GM18502 (cell line): ENCODE results near the gene HSD11B1.

ENCODE experiments used
- ATAC-seq: cut with Tn5 transposase; IDR thresholded peaks from one replicate; pipeline ENCODE4 v1.9.1; 2021; ENCODE audit warnings: mild to moderate bottlenecking; ENCODE audit not compliant: unreplicated experiment, poor library complexity

The HSD11B1 gene

DNA sequence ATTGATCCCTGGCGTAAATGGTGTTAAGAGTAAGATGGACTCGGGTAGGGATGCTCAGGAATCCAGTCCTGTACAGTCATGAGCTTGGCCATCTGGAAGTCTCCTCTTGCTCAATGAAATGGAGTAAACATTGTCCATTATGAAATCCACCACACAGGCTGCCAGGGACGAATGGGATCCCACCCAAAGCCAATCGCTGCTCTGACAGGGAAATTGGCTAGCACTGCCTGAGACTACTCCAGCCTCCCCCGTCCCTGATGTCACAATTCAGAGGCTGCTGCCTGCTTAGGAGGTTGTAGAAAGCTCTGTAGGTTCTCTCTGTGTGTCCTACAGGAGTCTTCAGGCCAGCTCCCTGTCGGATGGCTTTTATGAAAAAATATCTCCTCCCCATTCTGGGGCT lies at the start of gene HSD11B1:
Gene HSD11B1 (plus strand): TSS at position 263 of the 400 bp plus-strand sequence. CDS start 97 bp downstream, at position 360.
- no peak for ATAC-seq

DNA sequence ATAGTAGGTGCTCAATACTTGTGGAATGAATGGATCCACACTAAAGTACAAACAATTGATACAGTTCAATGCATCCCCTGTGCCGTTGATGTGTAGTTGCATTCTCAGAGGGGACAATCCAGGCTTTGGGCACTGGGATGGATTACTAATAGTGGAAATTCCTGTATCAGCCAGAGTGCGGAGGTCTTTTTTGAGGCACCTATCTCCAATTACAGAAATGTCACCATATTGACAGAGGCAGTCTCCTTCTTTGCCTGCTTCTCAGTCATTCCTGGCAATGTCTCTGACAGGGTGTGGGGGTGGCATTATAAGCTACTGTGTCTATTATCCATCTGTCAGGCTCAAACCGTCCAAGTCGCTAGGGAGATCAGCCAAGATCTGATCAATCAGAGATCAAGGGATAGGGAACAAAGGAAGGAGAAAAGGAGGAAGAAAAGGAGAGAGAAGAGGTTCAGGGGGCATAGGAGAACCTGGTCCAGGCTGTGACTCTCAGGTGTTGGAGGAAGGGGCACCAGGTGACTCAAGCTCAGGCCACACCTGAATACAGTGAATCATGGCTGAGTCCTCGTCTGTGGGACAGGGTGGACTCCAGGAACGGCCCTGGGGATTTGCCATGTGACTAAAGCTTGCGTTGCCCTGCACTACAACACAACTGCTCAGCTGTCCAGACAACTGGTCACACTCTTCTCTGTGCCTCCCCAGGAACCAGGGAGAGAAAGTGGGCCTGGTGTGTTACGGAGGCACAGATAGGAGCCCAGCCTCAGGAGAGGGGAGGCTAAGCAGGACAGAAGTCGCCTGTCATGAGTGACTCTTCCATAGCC lies 49.0 kb upstream of the HSD11B1 start:
- no peak for ATAC-seq

DNA sequence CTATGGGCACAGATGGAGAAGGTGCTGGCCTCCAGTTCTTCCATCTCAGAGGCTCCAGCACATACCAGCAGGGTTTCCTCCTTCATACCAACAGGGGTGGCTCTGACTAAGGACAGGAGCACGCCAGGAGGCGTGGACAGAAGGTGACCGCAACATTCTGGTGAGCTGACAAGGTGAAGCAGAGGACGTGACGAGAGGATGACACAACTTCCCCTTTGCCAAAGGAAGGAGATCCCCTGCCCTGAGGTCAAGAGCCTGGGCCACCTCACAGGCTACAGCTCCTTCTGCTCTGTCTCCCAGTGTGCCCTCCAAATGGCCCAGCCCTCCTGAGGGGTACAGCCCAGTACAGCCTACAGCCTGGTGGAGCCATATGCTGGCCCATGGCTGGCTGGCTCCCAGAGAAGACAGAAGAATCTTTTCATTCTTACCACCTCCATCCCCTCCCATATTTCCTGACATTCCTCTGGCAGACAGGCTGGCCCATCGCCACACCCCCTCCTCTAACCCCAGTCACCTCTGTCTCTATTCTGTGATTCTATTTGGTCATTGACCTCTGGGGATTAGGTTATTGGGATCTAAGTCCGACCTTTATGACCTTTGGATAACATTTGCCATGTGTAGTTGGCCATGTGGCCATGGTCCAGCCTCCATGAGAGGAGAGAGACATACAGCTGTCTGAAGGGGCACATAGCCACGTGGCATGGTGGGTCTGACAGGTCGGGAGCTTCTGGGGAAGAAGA lies 47.3 kb upstream of the HSD11B1 start:
- ATAC-seq: no peak

DNA sequence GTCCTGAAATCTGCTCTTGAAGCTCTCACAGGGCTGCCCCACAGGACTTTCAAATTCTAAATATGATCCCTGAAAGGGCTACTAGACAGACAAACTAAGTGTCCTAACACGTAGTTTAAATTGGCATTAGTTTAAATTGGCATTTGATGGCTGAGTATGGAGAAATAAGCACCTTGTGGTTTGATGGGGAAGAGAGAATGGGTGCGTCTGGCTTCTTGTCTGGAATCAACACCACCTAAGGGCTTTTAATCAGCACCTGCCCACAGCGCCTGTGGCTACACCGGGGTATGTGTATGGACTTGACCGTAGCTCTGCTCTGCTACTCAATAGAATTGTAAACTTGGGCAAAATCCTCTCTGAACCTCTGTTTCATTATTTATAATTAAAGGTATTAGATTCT lies 46.7 kb upstream of the HSD11B1 start:
- ATAC-seq: no peak

DNA sequence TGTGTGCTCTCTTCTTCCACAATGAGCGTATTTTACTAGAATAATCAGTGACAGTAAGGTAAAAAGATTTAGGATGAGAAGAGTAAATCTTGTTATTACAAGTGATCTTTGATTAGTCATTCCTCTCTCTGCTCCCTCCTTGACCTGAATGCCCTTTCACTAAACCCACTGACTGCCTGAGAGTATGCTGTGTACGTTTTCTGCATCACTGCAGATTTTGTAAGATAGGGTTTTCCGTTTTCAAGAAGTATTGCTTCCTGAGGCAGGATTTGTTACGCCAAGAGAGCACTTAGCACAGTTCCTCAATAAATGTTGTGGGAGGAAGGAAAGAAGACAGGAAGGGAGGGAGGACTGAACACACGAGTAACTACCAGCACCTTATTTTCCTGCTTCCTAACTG lies 44.7 kb upstream of the HSD11B1 start:
- ATAC-seq: peak; percentile 90

DNA sequence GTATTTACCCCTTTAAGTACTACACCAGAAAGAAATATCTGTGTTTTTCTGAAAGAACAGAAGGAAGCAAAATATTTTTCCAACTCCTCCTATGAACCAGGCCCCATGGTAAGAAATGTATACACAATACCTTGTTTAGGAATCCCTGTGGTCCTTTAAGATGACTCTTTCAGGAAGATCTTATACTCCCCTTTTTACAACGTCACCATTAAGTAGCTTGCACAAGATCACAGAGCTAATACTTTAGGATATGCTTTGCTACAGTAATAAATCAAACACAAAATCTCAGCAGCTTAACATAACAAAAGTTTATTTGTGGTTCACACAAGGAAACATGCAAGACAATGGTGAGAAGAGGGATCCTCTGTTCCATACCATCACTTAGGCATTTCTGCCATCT lies 43.6 kb upstream of the HSD11B1 start:
- no peak for ATAC-seq

DNA sequence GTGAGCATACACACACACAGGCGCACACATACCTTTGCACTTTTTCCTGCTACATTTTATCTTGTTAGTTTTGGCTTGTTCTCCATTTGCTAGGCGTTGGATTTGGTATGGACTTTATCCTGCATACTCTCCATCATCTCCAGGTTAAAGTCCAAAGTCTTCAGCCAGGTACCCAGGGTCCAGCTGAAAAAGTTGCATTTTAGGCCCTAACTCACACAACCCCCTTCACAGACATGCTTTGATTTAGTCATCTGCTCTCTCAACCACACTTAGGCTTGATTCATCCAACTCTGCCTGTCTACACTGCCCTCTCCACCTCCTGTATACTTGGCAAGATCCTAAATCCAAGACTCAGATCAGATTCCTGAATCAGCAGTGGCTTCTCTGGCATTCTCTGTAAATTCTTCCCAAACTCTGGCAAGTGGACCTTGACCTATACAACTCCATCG lies 41.7 kb upstream of the HSD11B1 start:
- ATAC-seq: no peak

DNA sequence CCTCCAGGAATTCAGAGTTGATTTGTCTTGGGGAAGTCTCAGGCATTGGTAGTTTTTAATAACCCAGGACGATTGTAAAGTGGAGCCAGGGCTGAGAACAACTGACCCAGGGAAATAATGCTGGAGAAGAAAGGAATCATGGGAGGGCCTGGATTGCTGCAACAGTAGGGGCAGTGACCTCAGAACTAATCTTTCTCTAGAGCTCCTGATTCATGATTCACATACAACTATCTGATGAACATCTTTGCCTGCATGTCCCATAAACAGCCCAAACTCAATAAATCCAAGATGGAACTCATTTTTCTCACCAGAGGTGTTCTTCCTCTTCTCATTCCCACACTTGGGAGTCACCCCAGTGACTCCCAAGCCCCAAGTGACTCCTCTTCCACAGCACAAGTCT lies 37.5 kb upstream of the HSD11B1 start:
- no peak for ATAC-seq

DNA sequence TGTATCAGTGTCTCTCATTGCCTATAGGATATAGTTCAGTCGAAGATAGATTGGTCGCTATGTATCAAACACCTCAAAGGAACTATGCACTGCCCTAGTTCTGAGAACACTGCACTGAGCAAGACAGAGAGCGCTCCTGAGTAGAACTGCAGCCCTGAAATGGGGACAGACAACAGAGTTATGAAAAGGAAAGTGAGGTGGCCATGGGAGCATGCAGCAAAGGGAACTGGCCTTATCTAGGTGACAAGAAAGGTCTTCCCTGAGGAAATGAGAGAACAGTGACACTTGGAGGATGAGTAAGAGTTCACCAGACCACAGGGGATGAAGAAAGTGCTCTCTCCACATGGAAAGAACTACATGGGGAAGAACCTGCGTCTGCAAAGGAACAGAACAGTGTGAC lies 36.9 kb upstream of the HSD11B1 start:
- ATAC-seq: no peak

DNA sequence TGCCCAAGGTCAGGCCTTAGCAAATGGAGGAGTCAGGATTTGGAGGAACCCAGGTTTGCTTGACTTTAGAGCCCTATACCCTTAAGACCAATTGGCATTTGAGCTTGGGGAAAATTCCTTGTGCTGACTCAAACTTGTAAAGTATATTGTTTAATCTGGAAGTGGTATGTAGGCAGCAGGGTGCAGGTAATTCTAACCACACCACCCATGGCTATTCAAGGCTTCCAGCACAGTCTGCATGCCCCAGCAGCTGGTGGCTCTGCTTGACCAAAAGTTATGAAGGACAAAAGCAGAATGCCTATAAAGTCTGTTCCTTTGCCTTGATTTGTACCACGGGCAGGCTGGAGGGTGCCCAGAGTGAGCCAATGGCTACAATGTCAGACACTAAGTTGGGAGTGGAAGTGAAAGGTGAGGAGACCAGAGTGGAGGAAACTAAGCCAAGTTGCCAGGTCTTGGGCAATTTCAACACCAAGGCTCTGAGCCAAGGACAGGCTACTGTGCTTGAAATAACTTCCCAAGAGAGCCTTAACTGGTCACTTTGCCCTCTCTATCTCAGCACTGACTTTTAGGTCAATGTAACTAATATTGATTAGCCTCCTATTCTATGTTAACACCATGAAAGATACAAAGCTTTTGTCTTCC lies 34.1 kb upstream of the HSD11B1 start:
- no peak for ATAC-seq

DNA sequence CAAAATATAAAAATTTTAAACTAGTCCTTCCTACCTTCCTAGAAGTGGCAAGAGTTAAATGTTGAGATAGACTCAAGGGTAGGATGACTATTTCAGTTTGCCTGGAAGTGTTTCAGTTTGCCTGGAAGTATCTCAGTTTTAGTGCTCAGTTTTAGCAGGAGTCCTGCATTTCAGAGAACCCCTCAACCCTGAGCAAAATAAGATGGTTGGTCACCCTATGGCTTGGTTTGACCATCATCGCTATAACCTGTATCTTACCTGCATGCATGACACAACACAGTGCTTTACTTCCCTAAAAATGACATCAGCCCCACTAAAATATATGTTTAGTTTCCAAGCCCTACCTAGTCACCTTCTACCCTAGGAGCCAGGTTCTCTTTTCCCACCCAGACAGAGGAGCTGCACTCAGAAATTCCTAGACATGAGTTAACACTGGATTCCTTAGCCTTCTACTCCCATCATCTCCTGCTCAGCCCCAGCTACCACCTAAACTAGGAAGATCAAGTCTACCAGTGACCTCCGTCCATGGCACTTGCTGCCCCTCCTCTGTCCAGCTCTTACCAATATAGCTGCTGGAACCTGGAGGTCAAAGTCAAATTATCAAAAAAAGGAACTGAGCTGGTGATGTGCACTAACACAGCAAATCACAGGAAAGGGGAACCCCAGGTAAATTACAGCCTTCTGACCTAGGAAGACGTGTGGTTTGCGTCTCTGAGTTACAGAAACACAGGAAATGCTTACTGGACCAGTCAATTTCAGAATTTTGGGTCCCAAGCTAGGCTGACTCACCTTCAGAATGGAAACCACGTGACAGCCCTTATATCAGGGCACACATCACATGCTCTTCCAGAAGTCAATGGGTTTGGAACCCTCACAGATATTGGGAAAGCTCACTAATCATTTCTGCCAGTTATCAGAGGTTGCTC lies 31.7 kb upstream of the HSD11B1 start:
- peak; percentile 90 for ATAC-seq

DNA sequence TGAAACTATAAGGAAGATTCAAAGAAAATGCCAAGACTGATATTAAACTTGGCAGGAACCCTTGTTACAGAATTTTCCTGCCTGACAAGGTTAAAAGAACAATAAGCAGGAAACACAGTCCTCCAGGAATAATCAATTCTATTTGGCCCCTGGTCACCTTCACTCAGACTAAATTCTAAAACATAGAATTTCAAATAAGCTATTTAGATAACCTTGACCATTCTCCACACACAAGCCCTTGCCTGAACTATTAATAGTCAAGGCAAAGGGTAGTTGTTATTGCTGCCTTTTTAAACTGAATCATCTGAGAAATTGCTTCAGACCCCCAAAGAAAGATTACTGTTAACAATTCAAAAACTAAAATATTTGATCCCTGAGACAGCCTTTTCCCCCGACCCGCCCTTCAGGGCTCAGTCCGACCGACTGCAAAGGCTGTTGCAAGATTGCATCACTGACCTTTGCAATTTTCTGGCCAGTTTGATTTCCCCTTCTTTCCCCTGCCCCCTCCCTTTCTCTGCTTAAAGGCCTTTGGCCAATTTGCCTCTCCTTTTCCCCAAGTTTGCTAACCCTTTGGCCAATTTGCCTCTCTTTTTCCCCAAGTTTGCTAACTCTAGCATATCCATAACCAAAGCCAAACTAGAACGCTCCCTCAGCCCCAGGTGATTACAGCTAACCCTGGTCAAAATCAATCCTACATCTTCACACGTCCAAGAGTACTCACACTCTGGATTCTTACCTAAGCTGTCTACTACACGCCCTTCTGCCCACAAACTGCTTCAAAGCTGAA lies 30.8 kb upstream of the HSD11B1 start:
- ATAC-seq: no peak

DNA sequence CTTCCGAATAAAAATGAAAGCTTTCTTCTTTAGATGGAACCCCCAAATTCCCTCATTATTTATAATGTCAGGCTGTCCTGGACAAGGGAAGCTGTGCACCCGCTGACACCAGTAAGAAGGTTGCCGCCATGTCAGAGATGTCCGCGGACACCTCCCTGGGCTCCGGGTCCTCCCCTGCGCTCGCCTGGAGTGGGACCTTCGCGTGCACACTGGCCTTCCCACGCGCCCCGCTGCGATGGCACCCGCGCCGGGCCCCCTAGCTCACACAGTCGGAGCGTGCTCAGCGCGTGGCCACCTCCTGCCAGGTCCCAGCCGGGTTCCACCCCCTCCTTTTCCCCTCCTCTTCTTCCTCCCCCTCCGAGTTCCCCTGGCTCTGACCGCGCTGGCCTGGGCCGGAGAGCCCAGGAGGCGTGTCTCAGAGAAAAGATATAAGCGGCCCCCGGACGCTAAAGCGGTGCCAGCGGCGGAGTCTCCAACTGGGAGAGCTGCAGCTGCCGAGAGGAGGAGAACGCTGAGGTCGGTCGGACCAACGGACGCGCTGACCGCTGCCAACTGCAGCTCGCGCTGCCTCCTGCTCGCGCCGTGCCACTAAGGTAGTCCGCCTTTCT lies 29.6 kb upstream of the HSD11B1 start, which contains the start of gene G0S2:
Gene G0S2 (plus strand): TSS at position 456 of the 608 bp plus-strand sequence. CDS start 273 bp downstream, outside the sequence.
- no peak for ATAC-seq

DNA sequence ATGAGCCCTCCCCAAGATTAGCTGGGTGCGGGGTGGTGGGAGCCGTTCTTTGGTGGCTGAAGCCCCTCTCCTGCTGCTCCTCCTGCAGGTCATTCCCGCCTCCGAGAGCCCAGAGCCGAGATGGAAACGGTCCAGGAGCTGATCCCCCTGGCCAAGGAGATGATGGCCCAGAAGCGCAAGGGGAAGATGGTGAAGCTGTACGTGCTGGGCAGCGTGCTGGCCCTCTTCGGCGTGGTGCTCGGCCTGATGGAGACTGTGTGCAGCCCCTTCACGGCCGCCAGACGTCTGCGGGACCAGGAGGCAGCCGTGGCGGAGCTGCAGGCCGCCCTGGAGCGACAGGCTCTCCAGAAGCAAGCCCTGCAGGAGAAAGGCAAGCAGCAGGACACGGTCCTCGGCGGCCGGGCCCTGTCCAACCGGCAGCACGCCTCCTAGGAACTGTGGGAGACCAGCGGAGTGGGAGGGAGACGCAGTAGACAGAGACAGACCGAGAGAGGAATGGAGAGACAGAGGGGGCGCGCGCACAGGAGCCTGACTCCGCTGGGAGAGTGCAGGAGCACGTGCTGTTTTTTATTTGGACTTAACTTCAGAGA lies 29.0 kb upstream of the HSD11B1 start:
- ATAC-seq: no peak

DNA sequence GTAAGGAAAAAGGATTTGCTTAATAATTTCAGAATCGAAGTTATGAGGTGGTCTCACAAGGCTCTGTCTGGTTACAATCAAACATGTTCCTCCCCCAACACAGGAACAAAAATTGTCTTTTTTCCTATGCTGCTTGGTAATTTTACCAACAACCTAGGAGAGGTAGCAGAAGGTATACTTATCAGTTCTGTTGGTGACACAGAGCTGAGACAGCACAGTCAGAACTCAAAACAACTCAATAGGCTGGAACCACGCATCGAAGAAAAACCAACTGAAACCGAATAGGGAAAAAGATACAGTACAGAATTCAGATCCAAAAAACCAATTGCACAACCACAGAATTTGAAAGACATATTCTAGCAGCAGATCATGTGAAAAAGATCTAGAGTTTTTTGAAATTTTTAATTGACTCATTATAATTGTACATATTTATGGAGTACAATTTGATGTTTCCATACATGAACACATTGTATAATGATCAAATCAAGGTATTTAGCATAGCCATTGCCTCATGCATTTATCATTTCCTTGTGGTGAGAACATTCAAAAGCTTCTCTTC lies 25.6 kb upstream of the HSD11B1 start:
- no peak for ATAC-seq

DNA sequence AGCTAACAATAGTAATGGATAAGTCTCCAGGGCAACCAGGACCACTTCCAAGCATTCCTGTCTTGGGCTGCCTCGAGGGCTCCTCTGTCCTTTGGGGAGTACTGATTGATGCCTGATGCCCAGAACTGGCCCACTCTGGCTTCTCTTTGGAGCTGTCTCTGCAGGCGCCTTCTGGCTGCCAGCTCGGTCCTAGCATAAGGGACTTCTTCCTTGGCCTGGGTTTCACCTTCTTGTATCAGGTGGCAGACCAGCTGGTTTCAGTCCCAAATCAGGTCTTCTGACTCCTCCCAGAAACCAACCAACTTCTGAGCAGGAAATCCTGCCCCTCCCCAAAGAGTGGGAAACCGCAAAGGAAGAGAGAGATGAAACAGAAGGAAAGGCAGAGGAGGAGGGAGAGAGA lies 18.8 kb upstream of the HSD11B1 start:
- ATAC-seq: peak; percentile 46

DNA sequence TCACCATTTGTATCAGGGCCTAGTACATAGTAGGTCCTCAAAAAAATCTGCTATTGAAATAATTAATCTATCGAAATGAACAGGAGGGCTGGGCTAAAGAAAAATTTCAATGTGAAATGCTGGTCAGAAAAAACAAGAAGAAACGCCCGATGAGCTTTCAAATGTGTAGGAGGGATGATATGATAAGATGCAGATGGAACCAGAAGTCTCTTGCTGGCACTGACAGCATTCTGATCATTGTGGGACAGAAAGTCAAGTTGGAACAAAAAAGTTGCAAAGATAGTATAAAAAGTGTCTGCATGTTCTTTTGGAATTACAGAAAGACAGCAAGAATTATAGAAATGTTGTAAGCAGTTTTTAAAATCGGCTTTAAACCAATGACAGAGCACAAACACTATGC lies 18.3 kb upstream of the HSD11B1 start:
- no peak for ATAC-seq

DNA sequence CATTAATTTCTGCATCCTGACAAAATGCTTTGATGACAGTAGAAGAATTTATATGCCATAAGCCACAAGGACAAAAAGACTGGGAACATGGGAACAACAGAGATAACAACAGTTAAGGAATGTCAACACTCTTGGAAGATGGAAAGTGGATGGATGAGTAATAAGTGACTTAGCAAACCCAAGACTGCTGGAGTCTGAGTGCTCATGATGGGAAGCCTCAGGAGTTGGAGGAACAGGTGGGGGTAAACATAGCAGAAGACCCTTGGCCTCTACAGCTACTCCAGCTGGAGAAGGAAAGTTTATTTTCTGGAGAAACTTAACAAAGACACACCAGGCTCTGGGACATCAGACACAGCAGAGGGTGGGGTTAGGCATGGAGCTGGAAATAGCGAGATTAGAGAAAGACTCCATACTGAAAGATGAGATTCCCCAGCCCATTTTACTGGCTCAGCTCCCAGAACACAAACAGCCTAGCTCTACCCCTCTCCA lies 15.9 kb upstream of the HSD11B1 start:
- no peak for ATAC-seq
